Esophagus (tissue), 2 donors: ENCODE results near the gene SFRP5. TPM values are rescaled to one million over a fixed set of nuclear protein-coding genes. Genes with fewer than 3 reads are reported as not detected.

Experiments used
- H3K27ac ChIP-seq, 2 donors: one replicate each; pipeline ENCODE4 v1.5.1; 2013; ENCODE audit warnings: low read depth in 2 of 2, mild to moderate bottlenecking in 2 of 2, inconsistent platforms in 1 of 2, low read length in 1 of 2, moderate library complexity in 1 of 2
- H3K27me3 ChIP-seq, 2 donors: one replicate each; pipeline ENCODE4 v1.6.1; 2013; ENCODE audit warnings: low read length in 2 of 2, control low read depth in 1 of 2, mild to moderate bottlenecking in 1 of 2; ENCODE audit not compliant: insufficient read depth in 2 of 2, control insufficient read depth in 1 of 2
- H3K36me3 ChIP-seq, 2 donors: one replicate each; pipeline ENCODE4 v1.6.1; 2013; ENCODE audit warnings: low read length in 1 of 2; ENCODE audit not compliant: control insufficient read depth in 2 of 2, insufficient read depth in 2 of 2
- H3K4me1 ChIP-seq, 2 donors: one replicate each; pipeline ENCODE4 v1.6.1; 2013; ENCODE audit warnings: low read length in 1 of 2; ENCODE audit not compliant: control insufficient read depth in 2 of 2, insufficient read depth in 2 of 2
- H3K4me3 ChIP-seq, 2 donors: one replicate each; pipeline ENCODE4 v1.5.1; 2013; ENCODE audit warnings: low read length in 2 of 2, mild to moderate bottlenecking in 2 of 2, low read depth in 1 of 2, moderate library complexity in 1 of 2
- H3K9me3 ChIP-seq, 2 donors: one replicate each; pipeline ENCODE4 v1.6.1; 2013; ENCODE audit warnings: mild to moderate bottlenecking in 2 of 2, low read depth in 1 of 2, low read length in 1 of 2, moderate library complexity in 1 of 2; ENCODE audit not compliant: control insufficient read depth in 2 of 2, insufficient read depth in 1 of 2
- WGBS, 2 donors: extraction: QIAGEN DNeasy Blood & Tissue Kit; methylation state at CpG; one replicate each; pipeline ENCODE4 v1.1.7; 2013; 5-methylcytosine and 5-hydroxymethylcytosine counted together
- polyA plus RNA-seq, 2 donors: library from polyadenylated mRNA; stranded (reverse); fragments of 200-250 nt; gene quantifications; one replicate each; pipeline ENCODE4 v1.2.3, GENCODE V29; 2013
- donor health status: healthy with polysubstance abuse.
- donor health status: Bipolar disorder and iron deficiency.

Gene SFRP5
- polyA plus RNA-seq, 2 donors = 0.65 to 0.88 TPM

GRCh38 chr10:97732052-97732359 lies 39.8 kb downstream of the SFRP5 start:
- Histone ChIP-seq H3K27ac (no peak overlapping the region), H3K36me3 (no peaks in the 10 kb centered on the region), H3K9me3 (no peaks in the 10 kb centered on the region), H3K27me3 (no peaks in the 10 kb centered on the region), H3K4me1 (peaks cover 0 to 4% of the 10 kb centered on the region in 2 donors), H3K4me3 (no peak overlapping the region)
- WGBS, 2 donors = 74 to 78% methylated on average over 4 of the region's 4 CpGs

GRCh38 chr10:97731346-97732051 lies 40.3 kb downstream of the SFRP5 start:
- H3K27ac ChIP-seq = no peak overlapping the region
- no peaks in the 10 kb centered on the region for H3K27me3 ChIP-seq
- no peaks in the 10 kb centered on the region for H3K36me3 ChIP-seq
- peaks cover 0 to under 1% of the 10 kb centered on the region in 2 donors for H3K4me1 ChIP-seq
- H3K9me3 ChIP-seq = peaks cover 0 to 2% of the 10 kb centered on the region in 2 donors
- H3K4me3 ChIP-seq = no peak overlapping the region
- WGBS, 2 donors = 62 to 64% methylated on average over 9 of the region's 9 CpGs

GRCh38 chr10:97729014-97729413 lies 42.8 kb downstream of the SFRP5 start:
- Histone ChIP-seq H3K27ac (no peak overlapping the region), H3K4me1 (no peaks in the 10 kb centered on the region), H3K36me3 (no peaks in the 10 kb centered on the region), H3K4me3 (no peak overlapping the region), H3K9me3 (peaks cover 0 to 3% of the 10 kb centered on the region in 2 donors), H3K27me3 (no peaks in the 10 kb centered on the region)
- WGBS, 2 donors = 94 to 95% methylated on average over 5 of the region's 5 CpGs

GRCh38 chr10:97726636-97727178 lies 45.1 kb downstream of the SFRP5 start:
- 42 to 53% methylated on average over 8 of the region's 8 CpGs for WGBS, 2 donors
- Histone ChIP-seq H3K4me1 (no peaks in the 10 kb centered on the region), H3K36me3 (no peaks in the 10 kb centered on the region), H3K4me3 (no peak overlapping the region), H3K9me3 (peaks cover 0 to 3% of the 10 kb centered on the region in 2 donors), H3K27ac (peak overlapping the region; percentile 5 to 80), H3K27me3 (no peaks in the 10 kb centered on the region)

- H3K36me3 ChIP-seq = no peaks in the 10 kb centered on the region
- no peak overlapping the region for H3K27ac ChIP-seq
- peaks cover 0 to 3% of the 10 kb centered on the region in 2 donors for H3K9me3 ChIP-seq
- no peaks in the 10 kb centered on the region for H3K4me1 ChIP-seq
- 53 to 58% methylated on average over 5 of the region's 5 CpGs for WGBS, 2 donors
- no peak overlapping the region for H3K4me3 ChIP-seq
- no peaks in the 10 kb centered on the region for H3K27me3 ChIP-seq
These were observed 47.4 kb downstream of the SFRP5 start for GRCh38 chr10:97724341-97724941.

GRCh38 chr10:97723001-97723400 lies 48.8 kb downstream of the SFRP5 start:
- Histone ChIP-seq H3K4me1 (peaks cover 0 to 7% of the 10 kb centered on the region in 2 donors), H3K36me3 (no peaks in the 10 kb centered on the region), H3K27me3 (no peaks in the 10 kb centered on the region), H3K27ac (no peak overlapping the region), H3K9me3 (peaks cover 0 to 3% of the 10 kb centered on the region in 2 donors), H3K4me3 (no peak overlapping the region)
- 83 to 87% methylated on average over 3 of the region's 3 CpGs for WGBS, 2 donors

GRCh38 chr10:97721871-97722780 lies 49.7 kb downstream of the SFRP5 start:
- Histone ChIP-seq H3K4me1 (peaks cover 2 to 12% of the 10 kb centered on the region in 2 donors), H3K27ac (no peak overlapping the region), H3K36me3 (no peaks in the 10 kb centered on the region), H3K9me3 (peaks cover 0 to 3% of the 10 kb centered on the region in 2 donors), H3K4me3 (no peak overlapping the region), H3K27me3 (no peaks in the 10 kb centered on the region)
- WGBS, 2 donors = 73 to 82% methylated on average over 12 of the region's 12 CpGs

- H3K36me3 ChIP-seq = no peaks in the 10 kb centered on the region
- no peak overlapping the region for H3K4me3 ChIP-seq
- peaks cover 2 to 16% of the 10 kb centered on the region in 2 donors for H3K4me1 ChIP-seq
- H3K27me3 ChIP-seq = no peaks in the 10 kb centered on the region
- no peaks in the 10 kb centered on the region for H3K9me3 ChIP-seq
- H3K27ac ChIP-seq = peak overlapping the region; percentile 22 to 45
- WGBS, 2 donors = 73 to 75% methylated on average over 2 of the region's 2 CpGs
These were observed 52.2 kb downstream of the SFRP5 start for GRCh38 chr10:97719602-97720001.

GRCh38 chr10:97718659-97719142 lies 53.1 kb downstream of the SFRP5 start:
- Histone ChIP-seq H3K9me3 (no peaks in the 10 kb centered on the region), H3K36me3 (no peaks in the 10 kb centered on the region), H3K27ac (peak overlapping the region; percentile 45 to 84), H3K4me3 (no peak overlapping the region), H3K27me3 (no peaks in the 10 kb centered on the region), H3K4me1 (peaks cover 2 to 18% of the 10 kb centered on the region in 2 donors)
- WGBS, 2 donors = 19 to 33% methylated on average over 8 of the region's 8 CpGs
